Measurements from ENCODE around the gene NME8.

The NME8 gene

DNA sequence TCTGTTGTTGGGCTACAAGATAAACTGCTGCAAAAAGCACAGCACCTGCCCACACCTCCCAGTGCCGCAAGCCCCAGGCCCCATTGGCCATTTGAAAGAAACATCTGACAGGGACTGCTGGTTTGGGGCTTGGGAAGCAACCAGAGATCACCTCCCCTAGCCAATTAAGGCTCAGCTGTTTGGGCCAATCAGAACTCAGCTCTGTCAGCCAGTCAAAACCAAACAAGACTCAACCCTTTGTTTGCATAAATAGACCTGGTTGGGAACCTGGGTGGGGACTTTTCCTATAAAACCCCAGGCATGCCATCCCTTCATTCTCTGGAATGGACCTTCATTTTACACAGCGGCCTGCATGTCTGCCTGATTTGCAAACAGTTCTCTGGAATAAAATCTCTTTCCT, 17.2 kb upstream of the NME8 start:
- ChIA-PET POLR2A (no interaction called here), CTCF (interaction anchor here (0.9 to 4.4 kb wide), 17 partner anchors 9 to 630 kb away, joined by 3 to 12 read pairs (median 4); no protein-coding TSS in a partner anchor)
- DNase-seq (ENCODE audit: extremely low spot score): no peak
- TF ChIP-seq, protein P1, sequence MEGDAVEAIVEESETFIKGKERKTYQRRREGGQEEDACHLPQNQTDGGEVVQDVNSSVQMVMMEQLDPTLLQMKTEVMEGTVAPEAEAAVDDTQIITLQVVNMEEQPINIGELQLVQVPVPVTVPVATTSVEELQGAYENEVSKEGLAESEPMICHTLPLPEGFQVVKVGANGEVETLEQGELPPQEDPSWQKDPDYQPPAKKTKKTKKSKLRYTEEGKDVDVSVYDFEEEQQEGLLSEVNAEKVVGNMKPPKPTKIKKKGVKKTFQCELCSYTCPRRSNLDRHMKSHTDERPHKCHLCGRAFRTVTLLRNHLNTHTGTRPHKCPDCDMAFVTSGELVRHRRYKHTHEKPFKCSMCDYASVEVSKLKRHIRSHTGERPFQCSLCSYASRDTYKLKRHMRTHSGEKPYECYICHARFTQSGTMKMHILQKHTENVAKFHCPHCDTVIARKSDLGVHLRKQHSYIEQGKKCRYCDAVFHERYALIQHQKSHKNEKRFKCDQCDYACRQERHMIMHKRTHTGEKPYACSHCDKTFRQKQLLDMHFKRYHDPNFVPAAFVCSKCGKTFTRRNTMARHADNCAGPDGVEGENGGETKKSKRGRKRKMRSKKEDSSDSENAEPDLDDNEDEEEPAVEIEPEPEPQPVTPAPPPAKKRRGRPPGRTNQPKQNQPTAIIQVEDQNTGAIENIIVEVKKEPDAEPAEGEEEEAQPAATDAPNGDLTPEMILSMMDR (IDR thresholded peaks at IDR 0.05; ENCODE audit: control extremely low read depth, extremely low read depth, low read depth, missing control alignments): no peak

DNA sequence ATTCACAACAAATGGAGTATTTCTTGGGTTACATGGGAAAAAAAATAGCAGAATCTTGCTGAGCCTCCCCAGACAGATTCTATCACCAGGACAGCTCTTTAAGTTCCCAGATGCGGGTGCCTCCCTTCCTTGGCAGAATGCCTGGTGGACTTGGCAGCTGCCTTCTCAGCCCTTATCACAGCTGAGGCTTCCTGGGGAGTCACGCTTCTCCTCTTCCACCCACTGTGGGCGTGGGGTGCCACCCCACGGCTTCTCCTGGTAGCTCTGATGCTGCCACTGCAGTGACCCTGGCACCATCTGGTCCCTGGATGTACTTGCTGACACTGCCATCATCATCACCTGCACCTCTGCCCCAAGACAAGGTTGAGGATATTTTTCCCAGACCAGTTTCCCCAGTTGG, 16.2 kb upstream of the NME8 start:
- ChIA-PET POLR2A (no interaction called here), CTCF (interaction anchor here (0.7 to 4.4 kb wide), 20 partner anchors 10 to 631 kb away, joined by 3 to 12 read pairs (median 4); no protein-coding TSS in a partner anchor)
- DNase-seq (ENCODE audit: extremely low spot score): peak; percentile 36
- TF ChIP-seq, protein P1 (IDR thresholded peaks at IDR 0.05; ENCODE audit: control extremely low read depth, extremely low read depth, low read depth, missing control alignments): peak; percentile 59

DNA sequence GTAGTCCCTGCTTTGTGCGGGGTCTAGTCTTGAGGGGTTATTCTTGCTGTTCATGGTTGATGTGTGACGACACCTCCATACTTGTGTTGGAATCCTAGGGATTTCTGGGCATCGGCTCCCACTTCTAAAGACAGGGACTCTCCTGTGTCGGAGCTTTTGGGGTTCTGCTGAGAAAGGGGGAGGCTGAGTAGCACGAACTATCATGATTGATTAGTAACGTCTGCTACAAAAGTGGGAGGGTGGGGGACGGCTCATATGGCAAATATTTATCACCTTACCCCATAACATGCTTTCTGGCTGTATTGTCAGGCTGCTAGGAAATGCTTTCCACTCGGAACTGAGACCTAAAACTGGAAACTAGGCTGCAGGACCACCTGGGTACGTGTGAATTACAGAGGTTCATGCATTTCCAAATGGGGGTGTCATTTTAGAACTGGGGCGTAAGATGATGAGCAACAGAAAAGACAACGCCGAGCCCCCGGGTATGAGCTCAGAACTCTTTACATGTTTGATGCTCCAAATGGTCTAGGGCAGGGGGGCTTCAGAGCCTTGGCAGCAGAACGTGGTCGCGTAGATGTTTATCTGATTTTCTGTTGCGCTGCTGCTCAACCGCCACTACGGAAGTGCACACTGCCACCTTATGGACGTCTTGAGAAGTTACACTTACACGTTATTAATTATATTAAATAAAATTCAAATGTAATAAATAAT, 15.1 kb upstream of the NME8 start:
- POLR2A ChIA-PET: no interaction called here
- CTCF ChIA-PET: interaction anchor here (0.6 to 4.4 kb wide), 35 partner anchors 8 to 1345 kb away, joined by 3 to 14 read pairs (median 3); partner anchors contain the start of gene GPR141
- peak; percentile 56 for DNase-seq (ENCODE audit: extremely low spot score)
- TF ChIP-seq, protein P1 (IDR thresholded peaks at IDR 0.05; ENCODE audit: control extremely low read depth, extremely low read depth, low read depth, missing control alignments): peak; percentile 55

DNA sequence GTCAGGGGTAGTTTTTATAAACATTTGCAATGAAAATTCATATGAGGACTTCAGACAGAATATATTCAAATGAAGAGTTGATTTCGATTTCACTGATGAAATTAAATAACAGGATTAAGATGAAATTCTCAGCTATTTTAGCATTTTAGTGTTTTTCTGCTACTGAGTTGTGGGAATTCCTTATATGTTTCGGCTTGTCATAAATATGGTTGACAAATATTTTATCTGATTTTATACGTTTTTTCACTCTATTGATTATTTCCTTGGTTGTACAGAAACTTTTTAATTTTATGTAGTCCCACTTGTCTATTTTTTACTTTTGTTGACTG, 14.6 kb upstream of the NME8 start:
- ChIA-PET CTCF (interaction anchor here (0.7 to 4.4 kb wide), 37 partner anchors 9 to 1346 kb away, joined by 3 to 14 read pairs (median 3); partner anchors contain the start of gene GPR141), POLR2A (no interaction called here)
- no peak for DNase-seq (ENCODE audit: extremely low spot score)
- TF ChIP-seq, protein P1 (IDR thresholded peaks at IDR 0.05; ENCODE audit: control extremely low read depth, extremely low read depth, low read depth, missing control alignments): no peak

DNA sequence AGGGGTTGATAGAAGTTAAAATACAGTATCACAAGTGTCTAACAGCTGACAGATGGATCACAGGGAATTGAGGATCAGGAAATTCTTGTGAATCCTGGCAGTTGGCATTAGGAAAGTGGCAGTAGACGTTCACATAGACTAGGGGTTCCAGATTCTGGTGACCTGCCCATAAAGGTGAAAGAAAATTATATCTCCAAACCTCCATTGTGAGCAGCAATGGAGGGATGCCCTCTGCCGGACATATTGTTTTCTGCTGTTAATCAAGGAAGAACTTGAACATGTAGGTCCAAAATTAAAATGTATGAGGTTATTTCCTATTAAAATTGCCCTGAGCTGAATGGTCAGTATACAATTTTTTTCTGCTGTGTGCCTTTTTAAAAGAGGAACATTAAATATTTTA, 5.1 kb downstream of the NME8 start:
- TF ChIP-seq, protein P1 (IDR thresholded peaks at IDR 0.05; ENCODE audit: control extremely low read depth, extremely low read depth, low read depth, missing control alignments): peak; percentile 40
- DNase-seq (ENCODE audit: extremely low spot score): peak; percentile 21
- POLR2A ChIA-PET: no interaction called here
- CTCF ChIA-PET: interaction anchor here (0.5 to 1.6 kb wide), 2 partner anchors 12 to 500 kb away, joined by 3 read pairs; no protein-coding TSS in a partner anchor

DNA sequence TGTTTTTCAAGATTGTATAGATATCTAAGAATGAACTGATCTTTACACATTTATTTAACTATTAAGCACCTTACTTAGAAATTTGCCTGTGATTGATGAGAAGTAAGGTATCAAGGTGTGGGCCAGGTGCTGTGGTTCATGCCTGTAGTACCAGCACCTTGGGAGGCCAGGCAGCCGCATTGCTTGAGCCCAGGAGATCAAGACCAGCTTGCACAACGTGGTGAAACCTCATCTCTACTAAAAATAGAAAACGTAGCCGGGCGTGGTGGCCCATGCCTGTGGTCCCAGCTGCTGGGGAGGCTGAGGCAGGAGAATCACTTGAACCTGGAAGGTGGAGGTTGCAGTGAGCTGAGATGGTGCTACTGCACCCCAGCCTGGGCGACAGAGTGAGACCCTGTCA, 33.7 kb downstream of the NME8 start:
- TF ChIP-seq, protein P1 (IDR thresholded peaks at IDR 0.05; ENCODE audit: control extremely low read depth, extremely low read depth, low read depth, missing control alignments): no peak
- no peak for DNase-seq (ENCODE audit: extremely low spot score)
- POLR2A ChIA-PET: no interaction called here
- CTCF ChIA-PET: interaction anchor here (1.4 kb wide), 1 partner anchor 35 kb away, joined by 4 read pairs; the partner anchor contains the start of gene SFRP4

Data from GM10248 (cell line).